Measurements from ENCODE around the gene MIS18A. TPM values are rescaled to one million over a fixed set of nuclear protein-coding genes. Genes with fewer than 3 reads are reported as not detected.

The MIS18A gene
- total and polyA plus RNA-seq, 5 donors = 3.3 to 4.7 (median 4.3) TPM

- H3K27ac ChIP-seq (ENCODE audit: low read length) = no peak overlapping the region
- H3K27me3 ChIP-seq (ENCODE audit: control insufficient read depth, insufficient read depth) = no peaks in the 10 kb centered on the region
- ATAC-seq = no peak
- no peaks in the 10 kb centered on the region for H3K9me3 ChIP-seq (ENCODE audit: control insufficient read depth, low read length)
- H3K4me3 ChIP-seq (ENCODE audit: low read length) = no peak overlapping the region
- H3K4me1 ChIP-seq (ENCODE audit: control insufficient read depth, insufficient read depth, low read length) = no peaks in the 10 kb centered on the region
- no peak for DNase-seq
- intact Hi-C loops (cut with DNase I) = no loop called here
- 100% methylated on average over 1 of the region's 1 CpG for WGBS
Measured at GRCh38 chr21:32238063-32238462, 40.8 kb downstream of the MIS18A start.

GRCh38 chr21:32237021-32237420 is 41.8 kb downstream of the MIS18A start:
- Histone ChIP-seq H3K4me1 (ENCODE audit: control insufficient read depth, insufficient read depth, low read length) (no peaks in the 10 kb centered on the region), H3K27ac (ENCODE audit: low read length) (no peak overlapping the region), H3K9me3 (ENCODE audit: control insufficient read depth, low read length) (no peaks in the 10 kb centered on the region), H3K4me3 (ENCODE audit: low read length) (no peak overlapping the region), H3K27me3 (ENCODE audit: control insufficient read depth, insufficient read depth) (no peaks in the 10 kb centered on the region)
- intact Hi-C loops (cut with DNase I) = no loop called here
- 87% methylated on average over 3 of the region's 3 CpGs for WGBS
- ATAC-seq = no peak
- no peak for DNase-seq

DNA sequence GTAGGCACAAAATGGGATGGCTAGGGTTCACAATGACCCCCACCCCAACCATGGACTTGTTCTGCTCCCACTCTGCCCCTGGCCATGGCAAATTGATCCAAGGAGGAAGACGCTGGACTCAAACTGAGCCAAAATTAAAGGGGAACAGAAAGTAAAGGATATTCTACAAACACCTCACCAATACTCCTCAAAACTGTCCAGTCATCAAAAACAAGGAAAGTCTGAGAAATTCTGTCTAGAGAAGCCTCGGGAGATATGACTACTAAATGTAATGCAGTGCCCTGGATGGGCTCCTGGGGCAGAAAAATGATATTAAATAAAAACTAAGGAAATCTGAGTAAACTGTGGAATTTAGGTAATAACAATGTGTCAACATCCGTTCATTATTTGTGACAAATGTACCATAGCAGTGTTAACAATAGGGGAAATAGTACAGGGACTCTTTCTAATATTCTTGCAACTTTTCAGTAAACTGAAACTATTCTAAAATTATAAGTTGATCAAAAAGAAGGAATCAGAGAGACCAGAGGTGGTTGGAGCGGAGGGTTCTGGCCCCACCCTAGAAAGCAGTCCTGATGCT is 45.0 kb downstream of the MIS18A start:
- no peaks in the 10 kb centered on the region for H3K27me3 ChIP-seq (ENCODE audit: control insufficient read depth, insufficient read depth)
- ATAC-seq (no peak), DNase-seq (no peak)
- no peaks in the 10 kb centered on the region for H3K9me3 ChIP-seq (ENCODE audit: control insufficient read depth, low read length)
- WGBS = 91% methylated on average over 4 of the region's 4 CpGs
- intact Hi-C loops (cut with DNase I) = no loop called here
- H3K27ac ChIP-seq (ENCODE audit: low read length) = no peak overlapping the region
- H3K4me3 ChIP-seq (ENCODE audit: low read length) = no peak overlapping the region
- H3K4me1 ChIP-seq (ENCODE audit: control insufficient read depth, insufficient read depth, low read length) = no peaks in the 10 kb centered on the region

- Histone ChIP-seq H3K27me3 (ENCODE audit: control insufficient read depth, insufficient read depth) (no peaks in the 10 kb centered on the region), H3K9me3 (ENCODE audit: control insufficient read depth, low read length) (no peaks in the 10 kb centered on the region), H3K4me3 (ENCODE audit: low read length) (no peak overlapping the region), H3K4me1 (ENCODE audit: control insufficient read depth, insufficient read depth, low read length) (no peaks in the 10 kb centered on the region), H3K27ac (ENCODE audit: low read length) (no peak overlapping the region)
- WGBS = 72% methylated on average over 4 of the region's 4 CpGs
- DNase-seq (no peak), ATAC-seq (no peak)
- intact Hi-C loops (cut with DNase I) = no loop called here
Measured at GRCh38 chr21:32233055-32233546, 45.7 kb downstream of the MIS18A start.

DNA sequence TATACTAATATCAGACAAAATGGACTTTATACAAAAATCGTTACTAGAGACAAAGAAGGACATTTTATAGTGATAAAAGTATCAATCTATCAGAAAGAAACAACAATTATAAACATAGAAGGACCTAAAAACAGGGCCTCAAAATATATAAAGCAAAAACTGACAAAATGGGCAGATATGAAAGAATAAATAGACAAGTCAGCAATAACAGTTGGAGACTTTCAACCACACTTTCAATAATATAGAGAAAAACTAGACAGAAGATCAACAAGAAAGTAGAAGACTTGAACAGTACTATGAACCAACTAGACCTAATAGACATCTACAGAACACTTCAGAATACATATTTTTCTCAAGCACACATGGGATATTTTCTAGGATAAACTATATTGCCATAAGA is 52.4 kb downstream of the MIS18A start:
- 81% methylated on average over 1 of the region's 1 CpG for WGBS
- ATAC-seq (no peak), DNase-seq (no peak)
- H3K27me3 ChIP-seq (ENCODE audit: control insufficient read depth, insufficient read depth) = no peaks in the 10 kb centered on the region
- no peak overlapping the region for H3K27ac ChIP-seq (ENCODE audit: low read length)
- intact Hi-C loops (cut with DNase I) = no loop called here
- no peaks in the 10 kb centered on the region for H3K4me1 ChIP-seq (ENCODE audit: control insufficient read depth, insufficient read depth, low read length)
- no peaks in the 10 kb centered on the region for H3K9me3 ChIP-seq (ENCODE audit: control insufficient read depth, low read length)
- H3K4me3 ChIP-seq (ENCODE audit: low read length) = no peak overlapping the region

Other genes with a start within 250 kb of the MIS18A start
- 1 to 10 TPM in 1 of 4 donors, under 1 TPM in 1, not detected in 2; 0.32 to 3.2 TPM for gene MRAP, start 19.8 kb upstream of the MIS18A start, total RNA-seq
- gene MRAP, start 19.8 kb upstream of the MIS18A start, polyA plus RNA-seq = 4.7 TPM
- gene URB1, start 114.0 kb upstream of the MIS18A start, total RNA-seq = 10 to 100 TPM in 2 of 4 donors, 1 to 10 TPM in 2; 8.3 to 13.8 (median 9.9) TPM
- gene URB1, start 114.0 kb upstream of the MIS18A start, polyA plus RNA-seq = 3.3 TPM
- gene EVA1C, start 133.7 kb upstream of the MIS18A start, total RNA-seq = 10 to 100 TPM; 18.0 to 39.8 (median 23.5) TPM
- gene EVA1C, start 133.7 kb upstream of the MIS18A start, polyA plus RNA-seq = 20.6 TPM

Data from right cardiac atrium (tissue), 5 donors.